ENCODE data around the gene ABCC1.

Gene ABCC1

GRCh38 chr16:15985144-15985543 lies 35.7 kb downstream of the ABCC1 start:
- Histone ChIP-seq H3K27me3 (ENCODE audit: control insufficient read depth, insufficient read depth, low read length) (no peaks in the 10 kb centered on the region), H3K9ac (ENCODE audit: low read length) (no peak overlapping the region), H3K27ac (ENCODE audit: low read length) (no peak overlapping the region), H3K36me3 (ENCODE audit: control insufficient read depth, low read depth, low read length) (no peaks in the 10 kb centered on the region), H3K4me3 (ENCODE audit: low read length) (no peak overlapping the region), H3K9me3 (ENCODE audit: control insufficient read depth, low read depth, low read length) (peaks cover 17% of the 10 kb centered on the region), H3K4me1 (ENCODE audit: control insufficient read depth, low read depth, low read length) (peaks cover 12% of the 10 kb centered on the region)

GRCh38 chr16:15986261-15986660 lies 36.8 kb downstream of the ABCC1 start:
- no peak overlapping the region for H3K9ac ChIP-seq (ENCODE audit: low read length)
- no peak overlapping the region for H3K4me3 ChIP-seq (ENCODE audit: low read length)
- H3K27me3 ChIP-seq (ENCODE audit: control insufficient read depth, insufficient read depth, low read length), result no peaks in the 10 kb centered on the region
- H3K9me3 ChIP-seq (ENCODE audit: control insufficient read depth, low read depth, low read length), result peaks cover 6% of the 10 kb centered on the region
- H3K36me3 ChIP-seq (ENCODE audit: control insufficient read depth, low read depth, low read length), result no peaks in the 10 kb centered on the region
- H3K27ac ChIP-seq (ENCODE audit: low read length), result no peak overlapping the region
- peaks cover 15% of the 10 kb centered on the region for H3K4me1 ChIP-seq (ENCODE audit: control insufficient read depth, low read depth, low read length)

DNA sequence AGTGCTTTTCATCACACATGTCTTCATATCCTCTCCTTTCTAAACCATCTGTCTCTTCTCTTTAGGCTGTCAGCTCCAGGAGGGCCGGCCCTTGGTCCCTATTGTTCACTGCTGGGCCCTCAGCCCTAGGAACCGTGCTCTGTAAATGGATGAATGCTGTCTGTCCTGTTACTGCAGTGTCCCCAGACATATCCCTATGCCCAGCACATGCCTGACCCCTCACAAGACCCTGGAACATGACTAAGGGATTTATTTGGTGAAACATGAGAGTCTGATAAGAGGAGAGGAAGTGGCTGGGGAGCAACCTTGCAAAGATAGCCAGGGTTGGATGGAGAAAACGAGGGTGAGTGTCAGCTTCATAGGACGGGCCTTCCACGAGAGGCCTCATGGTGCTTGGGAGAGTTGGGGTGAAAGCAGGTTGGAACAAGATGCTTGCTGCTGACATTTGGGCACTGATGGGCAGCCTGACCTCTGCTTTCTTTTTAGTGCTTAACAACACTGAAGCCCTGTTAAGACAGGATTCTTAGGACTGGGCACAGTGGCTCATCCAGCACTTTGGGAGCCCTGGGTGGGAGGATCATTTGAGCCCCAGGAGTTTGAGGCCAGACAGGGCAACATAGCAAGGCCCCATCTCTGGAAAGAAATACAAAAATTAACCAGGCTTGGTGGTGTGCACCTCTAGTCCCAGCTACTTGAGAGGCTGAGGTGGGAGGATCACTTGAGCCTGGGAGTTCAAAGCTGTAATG lies 39.0 kb downstream of the ABCC1 start:
- Histone ChIP-seq H3K9me3 (ENCODE audit: control insufficient read depth, low read depth, low read length) (no peaks in the 10 kb centered on the region), H3K4me1 (ENCODE audit: control insufficient read depth, low read depth, low read length) (peaks cover 15% of the 10 kb centered on the region), H3K27ac (ENCODE audit: low read length) (no peak overlapping the region), H3K27me3 (ENCODE audit: control insufficient read depth, insufficient read depth, low read length) (no peaks in the 10 kb centered on the region), H3K4me3 (ENCODE audit: low read length) (no peak overlapping the region), H3K36me3 (ENCODE audit: control insufficient read depth, low read depth, low read length) (no peaks in the 10 kb centered on the region), H3K9ac (ENCODE audit: low read length) (no peak overlapping the region)

- H3K4me3 ChIP-seq (ENCODE audit: low read length), result no peak overlapping the region
- H3K27me3 ChIP-seq (ENCODE audit: control insufficient read depth, insufficient read depth, low read length), result no peaks in the 10 kb centered on the region
- H3K9ac ChIP-seq (ENCODE audit: low read length), result no peak overlapping the region
- no peaks in the 10 kb centered on the region for H3K36me3 ChIP-seq (ENCODE audit: control insufficient read depth, low read depth, low read length)
- no peak overlapping the region for H3K27ac ChIP-seq (ENCODE audit: low read length)
- peaks cover 15% of the 10 kb centered on the region for H3K4me1 ChIP-seq (ENCODE audit: control insufficient read depth, low read depth, low read length)
- no peaks in the 10 kb centered on the region for H3K9me3 ChIP-seq (ENCODE audit: control insufficient read depth, low read depth, low read length)
Observed at GRCh38 chr16:15990902-15991301, 41.5 kb downstream of the ABCC1 start.

- Histone ChIP-seq H3K4me3 (ENCODE audit: low read length) (no peak overlapping the region), H3K36me3 (ENCODE audit: control insufficient read depth, low read depth, low read length) (no peaks in the 10 kb centered on the region), H3K9me3 (ENCODE audit: control insufficient read depth, low read depth, low read length) (no peaks in the 10 kb centered on the region), H3K9ac (ENCODE audit: low read length) (no peak overlapping the region), H3K4me1 (ENCODE audit: control insufficient read depth, low read depth, low read length) (peaks cover 15% of the 10 kb centered on the region), H3K27me3 (ENCODE audit: control insufficient read depth, insufficient read depth, low read length) (no peaks in the 10 kb centered on the region), H3K27ac (ENCODE audit: low read length) (no peak overlapping the region)
Observed at GRCh38 chr16:15993128-15993527, 43.7 kb downstream of the ABCC1 start.

- Histone ChIP-seq H3K9ac (ENCODE audit: low read length) (no peak overlapping the region), H3K27ac (ENCODE audit: low read length) (no peak overlapping the region), H3K4me3 (ENCODE audit: low read length) (no peak overlapping the region), H3K36me3 (ENCODE audit: control insufficient read depth, low read depth, low read length) (no peaks in the 10 kb centered on the region), H3K4me1 (ENCODE audit: control insufficient read depth, low read depth, low read length) (peaks cover 15% of the 10 kb centered on the region), H3K27me3 (ENCODE audit: control insufficient read depth, insufficient read depth, low read length) (no peaks in the 10 kb centered on the region), H3K9me3 (ENCODE audit: control insufficient read depth, low read depth, low read length) (no peaks in the 10 kb centered on the region)
Observed at GRCh38 chr16:15993541-15993940, 44.1 kb downstream of the ABCC1 start.

- no peaks in the 10 kb centered on the region for H3K9me3 ChIP-seq (ENCODE audit: control insufficient read depth, low read depth, low read length)
- no peak overlapping the region for H3K9ac ChIP-seq (ENCODE audit: low read length)
- H3K27ac ChIP-seq (ENCODE audit: low read length), result no peak overlapping the region
- peaks cover 13% of the 10 kb centered on the region for H3K4me1 ChIP-seq (ENCODE audit: control insufficient read depth, low read depth, low read length)
- H3K27me3 ChIP-seq (ENCODE audit: control insufficient read depth, insufficient read depth, low read length), result no peaks in the 10 kb centered on the region
- no peak overlapping the region for H3K4me3 ChIP-seq (ENCODE audit: low read length)
- H3K36me3 ChIP-seq (ENCODE audit: control insufficient read depth, low read depth, low read length), result no peaks in the 10 kb centered on the region
Observed at GRCh38 chr16:15993946-15994665, 44.7 kb downstream of the ABCC1 start.

DNA sequence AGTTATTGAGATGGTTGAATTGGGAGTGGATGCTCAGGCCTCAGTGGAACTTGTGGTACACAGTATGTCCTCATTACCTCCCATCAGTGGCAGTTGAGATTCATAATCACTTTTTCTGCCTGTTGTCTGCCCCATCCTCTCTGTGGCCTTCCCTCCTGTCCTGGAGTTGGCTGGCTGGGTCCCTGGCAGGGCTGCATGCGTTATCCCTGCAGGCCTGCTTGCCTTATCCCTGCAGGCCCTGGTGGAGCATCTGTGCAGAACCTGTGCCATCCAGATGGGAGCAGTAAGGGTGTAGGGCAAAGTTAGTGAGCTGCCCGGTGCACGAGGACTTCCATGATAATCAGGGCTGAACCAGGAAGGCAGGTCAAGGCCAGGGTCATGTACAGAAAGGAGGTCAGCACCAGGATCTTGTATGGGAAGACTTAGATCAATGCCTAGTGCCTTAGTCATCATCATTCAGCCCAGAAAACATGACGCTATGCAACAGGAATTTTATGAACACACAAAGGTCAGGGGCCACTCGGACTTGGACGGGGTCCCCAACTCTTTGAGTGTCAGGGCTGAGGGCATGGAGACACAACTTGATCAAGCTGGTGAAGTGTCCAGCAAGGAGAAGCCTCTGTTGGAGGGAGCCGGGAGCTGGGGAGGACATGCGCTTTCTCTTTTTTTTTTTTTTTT lies 47.2 kb downstream of the ABCC1 start:
- Histone ChIP-seq H3K27me3 (ENCODE audit: control insufficient read depth, insufficient read depth, low read length) (no peaks in the 10 kb centered on the region), H3K9ac (ENCODE audit: low read length) (no peak overlapping the region), H3K4me3 (ENCODE audit: low read length) (no peak overlapping the region), H3K36me3 (ENCODE audit: control insufficient read depth, low read depth, low read length) (no peaks in the 10 kb centered on the region), H3K4me1 (ENCODE audit: control insufficient read depth, low read depth, low read length) (no peaks in the 10 kb centered on the region), H3K9me3 (ENCODE audit: control insufficient read depth, low read depth, low read length) (no peaks in the 10 kb centered on the region), H3K27ac (ENCODE audit: low read length) (no peak overlapping the region)

DNA sequence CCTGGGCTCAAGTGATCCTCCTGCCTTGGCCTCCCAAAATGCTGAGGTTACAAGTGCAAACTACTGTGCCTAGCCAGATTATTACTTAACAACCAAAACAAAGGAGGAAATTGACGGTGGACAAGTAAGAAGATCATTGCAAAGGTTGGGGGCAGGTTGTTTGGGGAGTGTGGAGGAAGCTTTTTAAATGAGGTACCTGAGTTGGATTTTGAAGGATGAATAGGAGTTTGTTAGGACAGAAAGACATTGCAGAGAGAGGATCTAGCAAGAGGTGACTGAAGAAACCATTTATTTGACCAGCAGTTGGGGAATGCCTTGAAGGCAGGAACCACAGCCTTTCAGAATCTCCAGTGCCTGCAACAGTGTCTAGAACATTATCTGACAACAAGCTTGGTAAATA lies 51.3 kb downstream of the ABCC1 start:
- Histone ChIP-seq H3K9ac (ENCODE audit: low read length) (no peak overlapping the region), H3K4me3 (ENCODE audit: low read length) (no peak overlapping the region), H3K4me1 (ENCODE audit: control insufficient read depth, low read depth, low read length) (no peaks in the 10 kb centered on the region), H3K27me3 (ENCODE audit: control insufficient read depth, insufficient read depth, low read length) (no peaks in the 10 kb centered on the region), H3K9me3 (ENCODE audit: control insufficient read depth, low read depth, low read length) (no peaks in the 10 kb centered on the region), H3K27ac (ENCODE audit: low read length) (no peak overlapping the region), H3K36me3 (ENCODE audit: control insufficient read depth, low read depth, low read length) (no peaks in the 10 kb centered on the region)

DNA sequence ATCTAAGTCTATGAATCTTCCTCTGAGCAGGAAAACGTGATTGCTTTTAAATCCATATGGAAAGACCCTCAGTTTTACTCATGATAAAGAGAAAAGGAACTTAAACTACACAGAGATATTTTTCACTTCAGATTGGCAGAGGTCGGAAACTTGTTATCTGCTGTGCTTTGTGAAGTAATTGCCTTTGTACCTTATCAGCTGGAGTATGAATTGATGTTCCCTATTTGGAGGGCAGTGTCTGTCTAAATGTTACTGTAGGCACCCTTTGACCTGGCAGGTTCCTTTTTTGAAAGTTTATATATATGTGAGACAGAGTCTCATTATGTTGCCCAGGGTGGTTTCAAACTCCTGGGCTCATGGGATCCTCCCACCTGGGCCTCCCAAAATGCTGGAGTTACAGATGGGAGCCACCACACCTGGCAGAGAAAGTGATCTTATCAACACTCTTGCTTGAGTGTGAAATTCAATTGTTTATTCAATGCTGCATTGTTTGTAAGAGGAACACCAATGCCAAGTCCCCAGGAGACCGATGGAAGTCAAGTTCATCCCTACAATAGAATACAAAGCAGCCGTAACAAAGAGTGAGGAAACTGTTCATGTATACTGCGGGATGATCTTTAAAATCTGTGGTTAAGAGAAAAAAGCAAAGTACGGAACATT lies 52.3 kb downstream of the ABCC1 start:
- H3K27ac ChIP-seq (ENCODE audit: low read length), result no peak overlapping the region
- no peak overlapping the region for H3K9ac ChIP-seq (ENCODE audit: low read length)
- no peaks in the 10 kb centered on the region for H3K4me1 ChIP-seq (ENCODE audit: control insufficient read depth, low read depth, low read length)
- H3K27me3 ChIP-seq (ENCODE audit: control insufficient read depth, insufficient read depth, low read length), result no peaks in the 10 kb centered on the region
- H3K4me3 ChIP-seq (ENCODE audit: low read length), result no peak overlapping the region
- no peaks in the 10 kb centered on the region for H3K9me3 ChIP-seq (ENCODE audit: control insufficient read depth, low read depth, low read length)
- H3K36me3 ChIP-seq (ENCODE audit: control insufficient read depth, low read depth, low read length), result no peaks in the 10 kb centered on the region

DNA sequence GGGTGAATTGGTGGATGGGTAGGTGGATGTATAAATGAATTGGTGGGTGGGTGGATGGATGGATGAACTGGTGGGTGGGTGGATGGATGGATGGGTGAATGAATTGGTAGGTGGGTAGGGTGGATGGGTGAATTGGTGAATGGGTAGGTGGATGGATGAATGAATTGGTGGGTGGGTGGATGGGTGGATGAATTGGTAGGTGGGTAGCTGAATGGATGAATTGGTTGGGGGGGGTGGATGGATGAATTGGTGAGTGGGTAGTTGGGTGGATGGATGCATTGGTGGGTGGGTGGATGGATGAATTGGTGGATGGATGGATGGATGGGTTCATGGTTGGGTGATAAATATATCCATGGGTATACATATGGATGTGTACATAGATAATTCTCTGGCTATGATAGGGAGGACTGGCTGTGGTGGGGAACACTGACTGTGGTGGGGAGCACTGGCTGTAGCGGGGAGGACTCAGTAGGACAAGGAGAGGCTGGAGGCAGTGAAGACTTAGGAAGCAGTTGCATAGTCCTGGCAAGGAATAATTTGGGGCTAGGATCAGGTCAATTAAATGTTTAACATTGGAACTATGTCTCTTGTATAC lies 54.4 kb downstream of the ABCC1 start:
- Histone ChIP-seq H3K27ac (ENCODE audit: low read length) (no peak overlapping the region), H3K9ac (ENCODE audit: low read length) (no peak overlapping the region), H3K4me3 (ENCODE audit: low read length) (no peak overlapping the region), H3K9me3 (ENCODE audit: control insufficient read depth, low read depth, low read length) (no peaks in the 10 kb centered on the region), H3K27me3 (ENCODE audit: control insufficient read depth, insufficient read depth, low read length) (no peaks in the 10 kb centered on the region), H3K36me3 (ENCODE audit: control insufficient read depth, low read depth, low read length) (peaks cover under 1% of the 10 kb centered on the region), H3K4me1 (ENCODE audit: control insufficient read depth, low read depth, low read length) (no peaks in the 10 kb centered on the region)
